OCI-LY7 (cell line): ENCODE results near the gene LRP1B.

Experiments used
- CTCF ChIP-seq: fragments of 200-600 bp; sonication (generic); conservative IDR thresholded peaks from 2 replicates; pipeline ENCODE4 v1.5.1; 2014; ENCODE audit warnings: mild to moderate bottlenecking, antibody characterized with exemption, low read length, moderate library complexity, mixed read lengths
- EZH2phosphoT487 ChIP-seq: fragments of 200-600 bp; sonication (generic); IDR thresholded peaks from 2 replicates; pipeline ENCODE4 v1.6.1; 2018; ENCODE audit warnings: low read depth, borderline replicate concordance, mild to moderate bottlenecking, mixed run types, antibody characterized with exemption, low read length, moderate library complexity, mixed read lengths

GRCh38 chr2:141714496-141714895 lies 416.3 kb downstream of the LRP1B start:
- TF ChIP-seq CTCF (no peak), EZH2phosphoT487 (no peak)
